ENCODE measurements around the gene TMEM154.

TMEM154 gene

GRCh38 chr4:152628128-152628527, 51.7 kb downstream of the TMEM154 start:
- peaks cover 4% of the 10 kb centered on the region; the same call in 1 of the 2 replicates for H3K4me1 ChIP-seq (ENCODE audit: low read length)
- H3K27ac ChIP-seq (ENCODE audit: low read length): no peak overlapping the region
- no peak overlapping the region for H2AFZ ChIP-seq (ENCODE audit: low read depth, low read length)
- no peaks in the 10 kb centered on the region for H4K20me1 ChIP-seq (ENCODE audit: insufficient read depth, low read length)
- no peak overlapping the region for H3K4me3 ChIP-seq (ENCODE audit: low read length)
- no peaks in the 10 kb centered on the region for H3K9me3 ChIP-seq (ENCODE audit: insufficient read depth, low read length)
- H3K36me3 ChIP-seq (replicated peaks; ENCODE audit: low read depth, low read length): no peaks in the 10 kb centered on the region
- H3K27me3 ChIP-seq (ENCODE audit: low read depth, low read length): no peaks in the 10 kb centered on the region
- no peaks in the 10 kb centered on the region for H3K79me2 ChIP-seq (ENCODE audit: low read length)
- TF ChIP-seq CTCF (IDR thresholded peaks at IDR 0.05; ENCODE audit: low read depth, low read length) (no peak), EZH2phosphoT487 (IDR thresholded peaks at IDR 0.05; ENCODE audit: low read depth) (no peak)
- H3K4me2 ChIP-seq (ENCODE audit: low read length): no peak overlapping the region
- no peak overlapping the region for H3K9ac ChIP-seq (ENCODE audit: low read length)

GRCh38 chr4:152626790-152627189, 53.0 kb downstream of the TMEM154 start:
- no peaks in the 10 kb centered on the region for H3K36me3 ChIP-seq (replicated peaks; ENCODE audit: low read depth, low read length)
- H3K9ac ChIP-seq (ENCODE audit: low read length): no peak overlapping the region
- H3K4me2 ChIP-seq (ENCODE audit: low read length): no peak overlapping the region
- no peak overlapping the region for H3K4me3 ChIP-seq (ENCODE audit: low read length)
- no peak overlapping the region for H3K27ac ChIP-seq (ENCODE audit: low read length)
- H3K79me2 ChIP-seq (ENCODE audit: low read length): no peaks in the 10 kb centered on the region
- H3K27me3 ChIP-seq (ENCODE audit: low read depth, low read length): no peaks in the 10 kb centered on the region
- no peak overlapping the region for H2AFZ ChIP-seq (ENCODE audit: low read depth, low read length)
- TF ChIP-seq EZH2phosphoT487 (IDR thresholded peaks at IDR 0.05; ENCODE audit: low read depth) (no peak), CTCF (IDR thresholded peaks at IDR 0.05; ENCODE audit: low read depth, low read length) (no peak)
- H3K9me3 ChIP-seq (ENCODE audit: insufficient read depth, low read length): no peaks in the 10 kb centered on the region
- H4K20me1 ChIP-seq (ENCODE audit: insufficient read depth, low read length): no peaks in the 10 kb centered on the region
- H3K4me1 ChIP-seq (ENCODE audit: low read length): peaks cover 4% of the 10 kb centered on the region; the same call in 1 of the 2 replicates

GRCh38 chr4:152620915-152621314, 58.9 kb downstream of the TMEM154 start:
- no peak overlapping the region for H3K4me3 ChIP-seq (ENCODE audit: low read length)
- peaks cover 7% of the 10 kb centered on the region; the same call in 1 of the 2 replicates for H3K27me3 ChIP-seq (ENCODE audit: low read depth, low read length)
- no peaks in the 10 kb centered on the region for H3K79me2 ChIP-seq (ENCODE audit: low read length)
- no peaks in the 10 kb centered on the region for H3K36me3 ChIP-seq (replicated peaks; ENCODE audit: low read depth, low read length)
- peaks cover 4% of the 10 kb centered on the region; the same call in 1 of the 2 replicates for H3K4me1 ChIP-seq (ENCODE audit: low read length)
- no peak overlapping the region for H3K9ac ChIP-seq (ENCODE audit: low read length)
- H3K4me2 ChIP-seq (ENCODE audit: low read length): no peak overlapping the region
- no peaks in the 10 kb centered on the region for H4K20me1 ChIP-seq (ENCODE audit: insufficient read depth, low read length)
- H2AFZ ChIP-seq (ENCODE audit: low read depth, low read length): no peak overlapping the region
- TF ChIP-seq EZH2phosphoT487 (IDR thresholded peaks at IDR 0.05; ENCODE audit: low read depth) (no peak), CTCF (IDR thresholded peaks at IDR 0.05; ENCODE audit: low read depth, low read length) (no peak)
- no peaks in the 10 kb centered on the region for H3K9me3 ChIP-seq (ENCODE audit: insufficient read depth, low read length)
- no peak overlapping the region for H3K27ac ChIP-seq (ENCODE audit: low read length)

GRCh38 chr4:152620218-152620617, 59.6 kb downstream of the TMEM154 start:
- Histone ChIP-seq H3K79me2 (ENCODE audit: low read length) (no peaks in the 10 kb centered on the region), H3K9me3 (ENCODE audit: insufficient read depth, low read length) (no peaks in the 10 kb centered on the region), H3K27me3 (ENCODE audit: low read depth, low read length) (peaks cover 14% of the 10 kb centered on the region), H3K4me3 (ENCODE audit: low read length) (no peak overlapping the region), H3K4me2 (ENCODE audit: low read length) (no peak overlapping the region), H3K36me3 (replicated peaks; ENCODE audit: low read depth, low read length) (no peaks in the 10 kb centered on the region), H2AFZ (ENCODE audit: low read depth, low read length) (no peak overlapping the region), H3K27ac (ENCODE audit: low read length) (no peak overlapping the region), H3K9ac (ENCODE audit: low read length) (no peak overlapping the region), H3K4me1 (ENCODE audit: low read length) (peaks cover 4% of the 10 kb centered on the region; the same call in 1 of the 2 replicates), H4K20me1 (ENCODE audit: insufficient read depth, low read length) (no peaks in the 10 kb centered on the region)
- TF ChIP-seq EZH2phosphoT487 (IDR thresholded peaks at IDR 0.05; ENCODE audit: low read depth) (no peak), CTCF (IDR thresholded peaks at IDR 0.05; ENCODE audit: low read depth, low read length) (no peak)
